Natural killer cell treated with Interleukin-12 subunit alpha and Interleukin-12 subunit beta and Interleukin-15 and Interleukin-18, amount 100 ng/mL, for 72 hours (primary cell): ENCODE results near the gene SLC25A51. TPM values are rescaled to one million over a fixed set of nuclear protein-coding genes. Genes with fewer than 3 reads are reported as not detected.

Experiments used
- ATAC-seq, 2 donors: fragments of 150-1000 bp; cut with Tn5 transposase in 1 of 2; sonication (Bioruptor Pico), chemical (Tn5 transposase) in 1 of 2; 2 replicates each; pipeline ENCODE4 v1.10.0; 2021
- DNase-seq: peaks from one replicate; pipeline ENCODE4 v3.0.0; 2022; ENCODE audit warnings: low spot score
- H3K27ac Mint-ChIP-seq, 2 donors: 1 replicate in 1 of 2; 2 replicates in 1 of 2; pipeline ENCODE4 v1.8.0; 2022; ENCODE audit warnings: mixed read lengths in 2 of 2, mild to moderate bottlenecking in 1 of 2, moderate library complexity in 1 of 2
- H3K27me3 Mint-ChIP-seq, 2 donors: 1 replicate in 1 of 2; 2 replicates in 1 of 2; pipeline ENCODE4 v1.8.0; 2022; ENCODE audit warnings: mixed read lengths in 2 of 2
- H3K36me3 Mint-ChIP-seq: one replicate; pipeline ENCODE4 v1.8.0; 2022; ENCODE audit warnings: mixed read lengths
- H3K4me1 Mint-ChIP-seq, 2 donors: 1 replicate in 1 of 2; 2 replicates in 1 of 2; pipeline ENCODE4 v1.8.0; 2022; ENCODE audit warnings: low read depth in 2 of 2, mixed read lengths in 2 of 2, mild to moderate bottlenecking in 1 of 2
- H3K4me3 Mint-ChIP-seq: one replicate; pipeline ENCODE4 v1.8.0; 2022; ENCODE audit warnings: mixed read lengths
- H3K9me3 Mint-ChIP-seq: 2 replicates; pipeline ENCODE4 v1.8.0; 2022; ENCODE audit warnings: mixed read lengths
- total RNA-seq, 2 donors: library from RNA; stranded (reverse); gene quantifications; one replicate each; pipeline ENCODE4 v1.2.3, GENCODE V29; 2022

Gene SLC25A51
- total RNA-seq, 2 donors from 2014 or later = 28.7 to 34.7 TPM

- Mint-ChIP-seq H3K27ac (no peak overlapping the region), H3K9me3 (no peaks in the 10 kb centered on the region), H3K36me3 (no peaks in the 10 kb centered on the region), H3K4me3 (no peak overlapping the region), H3K27me3 (no peaks in the 10 kb centered on the region), H3K4me1 (peaks cover 16 to 18% of the 10 kb centered on the region in 2 donors)
- ATAC-seq (no peak), DNase-seq (no peak)
These were observed 16.0 kb upstream of the SLC25A51 start for GRCh38 chr9:37919956-37920335.

DNA sequence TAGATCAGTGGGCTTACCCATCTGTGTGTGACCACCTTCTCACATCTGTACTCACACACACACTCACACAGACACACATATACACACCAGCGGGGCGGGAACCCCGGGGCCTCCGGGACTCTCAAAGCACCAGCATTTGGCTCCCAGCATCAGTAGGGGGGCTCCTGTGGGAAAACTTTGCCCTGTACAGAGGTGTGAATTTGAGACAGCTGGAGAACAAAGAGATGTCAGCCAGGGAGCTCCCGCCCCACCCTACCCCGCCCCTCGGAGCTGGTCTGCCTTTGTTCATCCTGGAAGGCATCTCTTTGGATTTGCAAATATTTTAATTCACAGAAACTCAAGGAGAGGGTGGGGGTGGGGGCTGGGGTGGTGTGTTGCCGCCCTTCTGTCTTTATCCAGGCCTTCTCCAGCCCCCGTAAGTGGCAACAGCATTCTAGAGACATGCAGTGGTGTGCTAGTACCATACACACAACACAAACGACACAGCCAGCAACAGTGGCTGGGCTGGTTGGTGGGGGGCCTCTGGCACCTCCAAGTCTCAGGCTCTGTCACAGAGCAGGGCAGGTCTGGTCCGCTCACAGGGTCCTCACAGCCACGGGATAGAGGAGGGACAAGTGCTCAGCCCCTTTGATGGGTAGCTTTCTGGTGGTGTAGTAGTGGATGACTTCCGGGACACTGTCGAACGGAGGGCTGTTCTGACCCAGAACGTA lies 15.5 kb upstream of the SLC25A51 start:
- Mint-ChIP-seq H3K36me3 (no peaks in the 10 kb centered on the region), H3K4me3 (no peak overlapping the region), H3K4me1 (peaks cover 16 to 18% of the 10 kb centered on the region in 2 donors), H3K27me3 (no peaks in the 10 kb centered on the region), H3K9me3 (no peaks in the 10 kb centered on the region), H3K27ac (no peak overlapping the region)
- DNase-seq (no peak), ATAC-seq (no peak)

GRCh38 chr9:37918665-37919170 lies 14.8 kb upstream of the SLC25A51 start:
- no peaks in the 10 kb centered on the region for H3K27me3 Mint-ChIP-seq
- H3K4me1 Mint-ChIP-seq = peaks cover 18% of the 10 kb centered on the region in 2 donors
- no peaks in the 10 kb centered on the region for H3K36me3 Mint-ChIP-seq
- ATAC-seq = no peak
- no peak overlapping the region for H3K27ac Mint-ChIP-seq
- H3K4me3 Mint-ChIP-seq = no peak overlapping the region
- no peaks in the 10 kb centered on the region for H3K9me3 Mint-ChIP-seq
- no peak for DNase-seq

- Mint-ChIP-seq H3K4me3 (no peak overlapping the region), H3K27ac (no peak overlapping the region), H3K36me3 (no peaks in the 10 kb centered on the region), H3K4me1 (peaks cover 22 to 23% of the 10 kb centered on the region in 2 donors), H3K27me3 (no peaks in the 10 kb centered on the region), H3K9me3 (no peaks in the 10 kb centered on the region)
- DNase-seq (no peak), ATAC-seq (no peak)
These were observed 14.1 kb upstream of the SLC25A51 start for GRCh38 chr9:37917801-37918664.

DNA sequence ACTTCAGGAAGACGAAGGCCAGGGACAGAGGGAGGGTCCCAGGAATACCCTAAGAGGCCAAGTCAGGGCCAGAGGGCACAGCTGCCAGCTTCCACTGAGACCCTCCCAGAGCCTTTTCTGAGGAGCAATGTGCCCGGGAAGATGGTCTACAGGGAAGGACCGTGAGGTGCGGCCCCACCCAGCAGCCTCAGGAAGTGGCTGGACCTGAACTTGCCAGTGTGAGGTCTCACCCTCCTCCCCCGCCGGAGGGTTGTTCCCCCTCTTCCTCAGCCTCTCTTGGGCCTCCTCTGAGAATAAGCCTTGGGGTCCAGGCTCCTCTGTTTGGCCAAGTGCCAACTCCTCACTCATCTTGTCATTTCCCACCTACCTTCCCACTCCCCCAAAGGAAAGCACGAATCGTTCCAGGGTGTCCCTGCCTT lies 13.4 kb upstream of the SLC25A51 start:
- H3K27me3 Mint-ChIP-seq = no peaks in the 10 kb centered on the region
- ATAC-seq = no peak
- H3K4me1 Mint-ChIP-seq = peaks cover 22 to 23% of the 10 kb centered on the region in 2 donors
- H3K4me3 Mint-ChIP-seq = no peak overlapping the region
- no peaks in the 10 kb centered on the region for H3K36me3 Mint-ChIP-seq
- no peak overlapping the region for H3K27ac Mint-ChIP-seq
- no peaks in the 10 kb centered on the region for H3K9me3 Mint-ChIP-seq
- no peak for DNase-seq

GRCh38 chr9:37916471-37917312 lies 12.8 kb upstream of the SLC25A51 start:
- DNase-seq (no peak), ATAC-seq (no peak)
- Mint-ChIP-seq H3K4me1 (peaks cover 21 to 23% of the 10 kb centered on the region in 2 donors), H3K27me3 (no peaks in the 10 kb centered on the region), H3K27ac (no peak overlapping the region), H3K36me3 (no peaks in the 10 kb centered on the region), H3K9me3 (no peaks in the 10 kb centered on the region), H3K4me3 (no peak overlapping the region)

DNA sequence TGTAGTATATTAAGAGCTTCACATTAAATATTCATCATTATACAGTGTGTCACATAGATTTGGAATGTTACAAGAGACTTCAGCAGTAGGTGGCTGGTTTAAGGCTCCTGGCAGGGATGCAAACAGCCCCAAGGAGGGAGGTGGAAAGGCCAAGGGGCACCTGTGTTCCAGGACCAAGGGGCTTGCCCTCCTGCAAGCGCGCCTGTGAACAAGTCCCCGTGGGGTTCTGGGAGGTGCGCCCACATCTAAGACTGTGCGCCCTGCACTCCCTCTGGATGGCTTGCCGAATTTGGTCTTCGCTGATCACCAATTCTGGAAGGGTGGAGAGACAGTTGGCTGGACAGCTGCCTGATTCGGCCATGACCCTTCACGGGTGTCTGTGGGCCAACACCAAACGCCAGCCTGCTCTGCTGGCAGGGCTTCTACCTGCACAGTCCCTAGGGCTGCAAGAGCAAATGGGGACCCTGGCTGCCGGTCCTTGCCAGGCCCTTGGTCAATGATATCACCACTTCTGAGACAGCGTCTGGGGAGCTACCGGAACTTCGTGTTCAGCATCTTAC lies 12.1 kb upstream of the SLC25A51 start:
- Mint-ChIP-seq H3K27me3 (no peaks in the 10 kb centered on the region), H3K9me3 (no peaks in the 10 kb centered on the region), H3K27ac (no peak overlapping the region), H3K4me3 (no peak overlapping the region), H3K4me1 (peaks cover 20 to 23% of the 10 kb centered on the region in 2 donors), H3K36me3 (no peaks in the 10 kb centered on the region)
- DNase-seq (no peak), ATAC-seq (peak in 1 of 2 donors; percentile 22)

DNA sequence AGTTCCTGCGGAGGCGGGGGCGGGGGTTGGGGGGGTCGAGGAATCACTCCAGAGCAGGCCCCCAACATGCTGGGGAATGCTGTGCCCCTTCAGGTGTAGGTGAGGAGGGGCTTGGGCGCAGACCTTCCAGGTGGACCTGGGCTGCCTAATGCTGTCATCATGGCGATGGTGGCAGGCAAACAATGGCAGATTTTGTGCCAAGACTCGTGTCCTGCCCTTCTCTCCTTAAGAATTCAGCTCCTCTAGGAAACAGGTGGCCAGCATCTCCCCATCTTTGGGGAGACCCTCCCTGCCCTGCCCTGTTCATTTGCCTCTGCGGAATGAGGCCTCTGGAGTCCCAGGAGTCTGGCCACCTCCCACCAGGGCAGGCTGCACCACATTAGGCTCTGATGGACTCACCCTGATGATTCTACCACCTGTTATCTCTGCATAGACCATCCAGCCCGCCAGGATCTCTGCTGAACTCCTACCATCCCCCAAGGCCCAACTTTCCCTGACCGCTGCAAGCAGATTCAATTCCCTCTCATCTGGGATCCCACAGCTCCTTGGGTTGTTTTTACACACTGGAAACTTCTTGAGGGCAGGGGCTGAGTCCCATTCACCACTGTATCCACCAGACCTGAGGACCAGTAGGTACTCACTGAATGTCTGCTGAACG lies 10.9 kb upstream of the SLC25A51 start:
- no peaks in the 10 kb centered on the region for H3K27me3 Mint-ChIP-seq
- H3K36me3 Mint-ChIP-seq = no peaks in the 10 kb centered on the region
- DNase-seq (no peak), ATAC-seq (no peak)
- no peak overlapping the region for H3K4me3 Mint-ChIP-seq
- H3K4me1 Mint-ChIP-seq = peaks cover 20 to 23% of the 10 kb centered on the region in 2 donors
- no peaks in the 10 kb centered on the region for H3K9me3 Mint-ChIP-seq
- peak overlapping the region in 1 of 2 donors; percentile 43 for H3K27ac Mint-ChIP-seq

DNA sequence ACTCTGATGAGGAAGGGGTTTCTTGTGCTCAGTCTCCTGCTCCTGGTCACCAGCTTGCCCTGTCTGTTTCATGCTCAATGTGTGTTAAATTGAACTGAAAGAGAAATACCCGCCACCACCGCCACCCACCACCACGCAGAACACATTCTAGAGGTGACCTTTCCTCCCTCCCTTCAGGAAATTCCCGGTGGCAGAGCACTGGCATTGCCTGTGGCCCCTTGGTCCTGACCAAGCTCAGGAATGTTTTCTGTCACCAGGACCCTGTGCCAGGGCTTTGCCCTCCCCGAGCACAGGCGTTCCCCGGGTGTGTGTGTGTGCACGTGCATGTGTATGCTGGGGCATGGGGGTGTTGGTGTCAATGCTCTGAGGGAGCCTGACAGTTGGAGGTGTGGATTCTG lies 10.2 kb upstream of the SLC25A51 start:
- Mint-ChIP-seq H3K4me3 (no peak overlapping the region), H3K4me1 (peaks cover 20 to 23% of the 10 kb centered on the region in 2 donors), H3K27ac (no peak overlapping the region), H3K27me3 (no peaks in the 10 kb centered on the region), H3K9me3 (no peaks in the 10 kb centered on the region), H3K36me3 (no peaks in the 10 kb centered on the region)
- DNase-seq (no peak), ATAC-seq (no peak)

GRCh38 chr9:37913480-37914153 lies 9.7 kb upstream of the SLC25A51 start:
- Mint-ChIP-seq H3K27ac (no peak overlapping the region), H3K36me3 (no peaks in the 10 kb centered on the region), H3K9me3 (no peaks in the 10 kb centered on the region), H3K4me3 (no peak overlapping the region), H3K4me1 (peaks cover 24 to 28% of the 10 kb centered on the region in 2 donors), H3K27me3 (no peaks in the 10 kb centered on the region)
- DNase-seq (peak; percentile 79), ATAC-seq (peak; percentile 74 to 76)

DNA sequence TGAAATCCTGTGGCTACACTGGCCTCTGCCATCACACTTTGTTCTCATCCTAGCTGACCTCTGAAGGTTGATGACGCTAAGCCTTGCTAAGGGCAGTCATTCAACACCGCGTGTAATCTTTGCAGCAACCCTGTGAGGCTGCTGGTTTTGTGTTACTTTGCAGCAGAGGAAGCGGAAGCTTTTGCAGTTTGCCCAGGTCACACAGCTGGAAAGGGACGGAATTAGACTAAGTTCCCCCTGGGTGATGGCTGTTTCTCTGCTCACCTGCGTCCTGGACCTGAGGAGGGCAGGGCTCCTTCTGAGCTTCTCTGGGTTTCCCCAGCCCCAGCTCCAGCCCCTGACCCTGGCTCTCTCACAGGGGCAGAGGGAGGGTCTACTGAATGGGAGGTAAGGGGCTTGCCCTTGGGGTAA lies 7.3 kb upstream of the SLC25A51 start:
- H3K9me3 Mint-ChIP-seq = no peaks in the 10 kb centered on the region
- no peak overlapping the region for H3K4me3 Mint-ChIP-seq
- ATAC-seq = no peak
- no peak overlapping the region for H3K27ac Mint-ChIP-seq
- H3K4me1 Mint-ChIP-seq = peaks cover 14 to 17% of the 10 kb centered on the region in 2 donors
- DNase-seq = no peak
- H3K36me3 Mint-ChIP-seq = no peaks in the 10 kb centered on the region
- no peaks in the 10 kb centered on the region for H3K27me3 Mint-ChIP-seq

DNA sequence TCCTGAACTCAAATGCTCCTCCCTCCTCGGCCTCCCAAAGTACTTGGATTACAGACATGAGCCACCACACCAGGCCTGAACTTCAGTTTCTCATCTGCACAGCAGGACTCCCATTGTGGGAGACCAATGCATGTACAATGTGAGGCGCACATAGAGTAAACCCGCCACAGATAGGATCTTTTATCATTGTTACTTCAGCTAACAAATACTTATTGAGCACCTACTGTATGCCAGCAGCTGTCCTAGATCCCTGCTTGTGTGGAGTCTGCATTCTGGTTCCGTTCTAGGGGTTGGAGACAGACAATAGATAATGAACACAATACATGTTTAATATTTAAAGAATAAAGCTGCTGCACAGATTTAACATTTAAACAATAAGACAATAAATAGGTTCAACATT lies 6.3 kb upstream of the SLC25A51 start:
- Mint-ChIP-seq H3K9me3 (no peaks in the 10 kb centered on the region), H3K27ac (peak overlapping the region in 1 of 2 donors; percentile 74), H3K36me3 (no peaks in the 10 kb centered on the region), H3K4me1 (peaks cover 14 to 17% of the 10 kb centered on the region in 2 donors), H3K4me3 (no peak overlapping the region), H3K27me3 (no peaks in the 10 kb centered on the region)
- DNase-seq = no peak
- ATAC-seq = no peak
